T-helper 17 cell (primary cell): Measurements from ENCODE around the gene CHST15. TPM values are rescaled to one million over a fixed set of nuclear protein-coding genes. Genes with fewer than 3 reads are reported as not detected.

ENCODE experiments used
- ATAC-seq: fragments of 150-1000 bp; cut with Tn5 transposase; 2 replicates; pipeline ENCODE4 v1.10.0; 2021; ENCODE audit warnings: mild to moderate bottlenecking, moderate library complexity
- DNase-seq, 3 donors: peaks; one replicate each; pipeline versions ENCODE4 v3.0.0 to v3.0.0-alpha.2; 2020 to 2021
- H3K9me3 ChIP-seq: one replicate; pipeline ENCODE4 v1.7.0; 2013; ENCODE audit warnings: low read length, mild to moderate bottlenecking; ENCODE audit not compliant: control insufficient read depth, poor library complexity, severe bottlenecking
- H3K27ac Mint-ChIP-seq: one replicate; pipeline ENCODE4 v1.8.0; 2022; ENCODE audit warnings: mild to moderate bottlenecking, moderate library complexity, mixed read lengths
- H3K27me3 Mint-ChIP-seq: one replicate; pipeline ENCODE4 v1.8.0; 2022; ENCODE audit warnings: mixed read lengths
- H3K36me3 Mint-ChIP-seq: one replicate; pipeline ENCODE4 v1.8.0; 2022; ENCODE audit warnings: low read depth, mixed read lengths
- H3K4me1 Mint-ChIP-seq: one replicate; pipeline ENCODE4 v1.8.0; 2022; ENCODE audit warnings: mild to moderate bottlenecking, mixed read lengths
- H3K4me3 Mint-ChIP-seq: one replicate; pipeline ENCODE4 v1.8.0; 2022; ENCODE audit warnings: mild to moderate bottlenecking, moderate library complexity, mixed read lengths
- total RNA-seq, 4 donors: library from RNA in 2 of 4; stranded (reverse) in 2 of 4; gene quantifications; one replicate each; pipeline ENCODE4 v1.2.3 and lab custom pipeline; 2022 to 2026

The CHST15 gene
- total RNA-seq, 2 donors from 2014 or later: 0.26 to 3.3 TPM

DNA sequence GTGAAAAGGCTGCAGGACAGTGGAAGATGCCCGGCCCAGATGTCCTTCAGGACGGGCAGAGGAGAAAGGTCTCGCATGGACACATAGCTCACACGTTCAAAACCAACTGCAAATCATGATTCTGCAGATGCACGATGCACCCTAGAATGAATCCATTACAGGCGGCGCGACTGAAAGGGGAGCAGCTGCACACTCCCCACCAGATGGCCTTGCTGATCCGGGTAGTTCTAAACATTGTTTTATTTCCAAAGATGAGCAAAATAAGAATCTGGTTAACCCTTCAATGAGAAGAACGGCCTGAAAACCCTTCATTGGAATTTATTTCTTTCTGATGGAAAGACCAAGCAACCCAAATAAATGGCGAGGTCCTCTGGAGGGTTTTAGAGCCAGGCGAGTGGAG is 33.8 kb downstream of the CHST15 start:
- H3K27ac Mint-ChIP-seq: no peak overlapping the region
- H3K4me1 Mint-ChIP-seq: peaks cover 14% of the 10 kb centered on the region
- peaks cover 5% of the 10 kb centered on the region for H3K27me3 Mint-ChIP-seq
- H3K4me3 Mint-ChIP-seq: no peak overlapping the region
- no peak for ATAC-seq
- DNase-seq: no peak
- H3K36me3 Mint-ChIP-seq: no peaks in the 10 kb centered on the region
- no peaks in the 10 kb centered on the region for H3K9me3 ChIP-seq

- ATAC-seq (no peak), DNase-seq (no peak)
- no peaks in the 10 kb centered on the region for H3K36me3 Mint-ChIP-seq
- H3K4me1 Mint-ChIP-seq: peaks cover 7% of the 10 kb centered on the region
- H3K9me3 ChIP-seq: no peaks in the 10 kb centered on the region
- H3K27ac Mint-ChIP-seq: no peak overlapping the region
- no peak overlapping the region for H3K4me3 Mint-ChIP-seq
- H3K27me3 Mint-ChIP-seq: peaks cover 11% of the 10 kb centered on the region
Observed at GRCh38 chr10:124058346-124059003, 34.9 kb downstream of the CHST15 start.

GRCh38 chr10:124057601-124058000 is 35.8 kb downstream of the CHST15 start:
- ATAC-seq (no peak), DNase-seq (no peak)
- Mint-ChIP-seq H3K4me3 (no peak overlapping the region), H3K36me3 (no peaks in the 10 kb centered on the region), H3K27me3 (peaks cover 11% of the 10 kb centered on the region), H3K27ac (no peak overlapping the region), H3K4me1 (peaks cover 2% of the 10 kb centered on the region)
- H3K9me3 ChIP-seq: no peaks in the 10 kb centered on the region

DNA sequence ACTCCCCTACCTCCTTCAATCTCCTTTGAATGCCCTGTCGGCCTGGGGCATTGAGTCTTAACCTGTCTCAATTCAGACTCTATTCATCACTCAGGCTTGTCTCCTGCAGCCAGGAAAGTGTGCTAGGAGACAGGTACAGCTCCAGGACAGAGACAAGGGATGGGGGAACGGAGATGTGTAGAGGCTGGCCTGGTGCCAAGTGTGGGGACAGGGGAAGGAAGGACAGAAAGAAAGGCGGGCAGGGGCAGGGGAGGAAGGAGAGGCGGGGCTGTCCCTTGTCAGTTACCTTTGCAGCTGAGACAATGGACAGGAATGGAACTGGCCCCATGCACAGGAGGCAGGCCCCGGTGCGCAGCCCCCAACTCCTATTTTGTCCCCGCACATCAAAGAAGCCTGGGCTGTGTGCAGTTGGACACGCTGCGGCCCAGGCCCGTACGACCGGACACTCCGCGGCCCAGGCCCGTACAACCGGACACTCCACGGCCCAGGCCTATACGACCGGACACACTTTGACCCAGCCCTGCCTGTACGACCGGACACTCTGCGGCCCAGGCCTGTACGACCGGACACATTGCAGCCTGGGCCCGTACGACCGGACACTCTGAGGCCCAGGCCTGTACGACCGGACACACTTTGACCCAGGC is 36.9 kb downstream of the CHST15 start:
- Mint-ChIP-seq H3K4me3 (no peak overlapping the region), H3K27ac (no peak overlapping the region), H3K27me3 (peaks cover 11% of the 10 kb centered on the region), H3K4me1 (peaks cover 2% of the 10 kb centered on the region), H3K36me3 (no peaks in the 10 kb centered on the region)
- no peak for ATAC-seq
- no peaks in the 10 kb centered on the region for H3K9me3 ChIP-seq
- DNase-seq: no peak

DNA sequence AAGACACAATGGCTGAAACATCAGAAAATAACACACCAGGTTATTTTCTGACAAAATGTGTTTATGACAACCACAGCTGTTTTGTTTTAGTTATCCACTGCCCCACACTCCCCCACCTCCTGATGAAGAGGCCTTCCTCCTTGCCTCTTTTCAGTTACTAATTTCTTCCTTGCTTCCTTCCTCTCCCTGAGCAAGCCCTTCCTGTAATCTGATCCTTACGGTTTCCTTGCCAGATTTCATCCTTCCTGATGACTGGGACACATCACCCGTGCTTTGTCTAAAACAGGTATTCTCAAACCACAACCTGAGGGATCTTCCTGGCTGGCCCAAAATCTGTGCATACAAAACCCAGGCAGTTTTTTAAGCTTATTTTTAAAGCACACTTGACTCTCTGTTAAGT is 39.4 kb downstream of the CHST15 start:
- no peaks in the 10 kb centered on the region for H3K36me3 Mint-ChIP-seq
- H3K4me3 Mint-ChIP-seq: no peak overlapping the region
- no peaks in the 10 kb centered on the region for H3K9me3 ChIP-seq

GRCh38 chr10:124052561-124052960 is 40.8 kb downstream of the CHST15 start:
- Mint-ChIP-seq H3K4me1 (peaks cover 2% of the 10 kb centered on the region), H3K4me3 (no peak overlapping the region), H3K27ac (no peak overlapping the region), H3K27me3 (peaks cover 11% of the 10 kb centered on the region), H3K36me3 (no peaks in the 10 kb centered on the region)
- H3K9me3 ChIP-seq: no peaks in the 10 kb centered on the region
- no peak for DNase-seq
- no peak for ATAC-seq

More for the DNA sequence above, 39.4 kb downstream of the CHST15 start:
- ATAC-seq: no peak
- Mint-ChIP-seq H3K27me3 (peaks cover 11% of the 10 kb centered on the region), H3K4me1 (peaks cover 2% of the 10 kb centered on the region), H3K27ac (no peak overlapping the region)
- no peak for DNase-seq

DNA sequence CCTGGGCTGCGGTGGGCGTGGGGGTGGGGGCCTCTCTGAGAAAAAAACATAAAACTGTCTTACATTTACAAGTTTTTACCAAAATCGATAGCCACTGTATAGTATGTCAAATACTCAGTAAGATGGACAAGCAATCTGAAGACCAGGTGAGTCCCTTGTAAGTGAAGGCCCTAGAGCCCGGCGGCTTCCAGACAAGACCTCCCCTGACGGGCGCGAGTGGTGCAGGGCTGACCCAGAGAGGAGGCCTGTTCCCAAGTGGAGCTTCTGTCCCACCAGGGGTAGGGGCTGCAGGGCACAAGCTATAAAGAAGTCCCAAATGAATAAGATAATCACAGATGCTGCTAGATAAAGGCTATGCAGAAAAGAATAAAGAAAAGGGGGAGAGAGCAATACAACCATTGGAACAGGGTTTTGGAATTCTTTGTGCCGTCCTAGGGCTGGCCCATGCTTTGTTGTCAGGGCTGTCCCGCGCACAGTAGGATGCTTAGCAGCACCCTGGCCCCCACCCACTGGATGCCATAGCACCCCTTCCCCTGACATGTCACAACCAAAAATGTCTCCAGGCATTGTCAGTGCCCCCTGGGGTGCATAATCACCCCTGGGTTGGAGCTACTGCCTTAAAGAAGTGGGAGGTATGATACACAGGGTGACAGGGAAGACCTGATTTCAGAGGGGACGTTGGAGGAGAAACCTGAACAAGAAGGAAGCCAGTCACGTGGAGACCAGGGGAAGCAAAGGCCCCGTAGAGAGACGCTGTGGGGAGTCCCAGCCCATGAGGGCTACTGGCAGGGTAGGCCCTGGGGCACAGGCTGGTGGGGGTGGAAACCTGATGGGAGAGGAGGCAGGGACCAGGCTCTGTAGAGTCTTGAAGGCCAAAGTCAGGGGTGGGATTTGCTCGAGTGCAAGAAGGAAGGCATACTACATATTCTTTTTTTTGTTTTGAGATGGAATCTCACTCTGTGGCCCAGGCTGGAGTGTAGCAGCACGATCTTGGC is 43.1 kb downstream of the CHST15 start:
- DNase-seq (no peak), ATAC-seq (no peak)
- Mint-ChIP-seq H3K27me3 (peaks cover 11% of the 10 kb centered on the region), H3K27ac (no peak overlapping the region), H3K4me1 (peaks cover 2% of the 10 kb centered on the region), H3K4me3 (no peak overlapping the region), H3K36me3 (no peaks in the 10 kb centered on the region)
- no peaks in the 10 kb centered on the region for H3K9me3 ChIP-seq

DNA sequence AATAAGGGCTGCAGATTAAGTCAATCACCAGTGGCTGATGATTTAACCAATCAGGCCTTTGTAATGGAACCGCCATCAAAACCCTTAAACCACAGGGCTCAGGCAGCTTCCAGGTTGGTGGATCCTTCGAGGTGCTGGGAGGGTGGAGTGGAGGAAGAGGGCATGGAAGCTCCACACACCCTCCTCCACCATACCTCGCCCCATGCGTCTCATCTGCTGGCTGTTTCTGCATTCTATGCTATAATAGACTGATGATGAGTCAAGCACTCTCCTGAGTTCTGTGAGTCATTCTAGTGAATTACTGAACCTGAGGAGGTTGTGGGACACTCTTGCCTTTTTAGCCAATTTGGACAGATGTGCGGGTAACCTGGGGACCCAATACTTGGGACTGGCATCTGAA is 43.9 kb downstream of the CHST15 start:
- no peaks in the 10 kb centered on the region for H3K4me1 Mint-ChIP-seq
- H3K4me3 Mint-ChIP-seq: no peak overlapping the region
- no peak for DNase-seq
- no peaks in the 10 kb centered on the region for H3K36me3 Mint-ChIP-seq
- ATAC-seq: no peak
- peaks cover 8% of the 10 kb centered on the region for H3K27me3 Mint-ChIP-seq
- H3K9me3 ChIP-seq: no peaks in the 10 kb centered on the region
- no peak overlapping the region for H3K27ac Mint-ChIP-seq

DNA sequence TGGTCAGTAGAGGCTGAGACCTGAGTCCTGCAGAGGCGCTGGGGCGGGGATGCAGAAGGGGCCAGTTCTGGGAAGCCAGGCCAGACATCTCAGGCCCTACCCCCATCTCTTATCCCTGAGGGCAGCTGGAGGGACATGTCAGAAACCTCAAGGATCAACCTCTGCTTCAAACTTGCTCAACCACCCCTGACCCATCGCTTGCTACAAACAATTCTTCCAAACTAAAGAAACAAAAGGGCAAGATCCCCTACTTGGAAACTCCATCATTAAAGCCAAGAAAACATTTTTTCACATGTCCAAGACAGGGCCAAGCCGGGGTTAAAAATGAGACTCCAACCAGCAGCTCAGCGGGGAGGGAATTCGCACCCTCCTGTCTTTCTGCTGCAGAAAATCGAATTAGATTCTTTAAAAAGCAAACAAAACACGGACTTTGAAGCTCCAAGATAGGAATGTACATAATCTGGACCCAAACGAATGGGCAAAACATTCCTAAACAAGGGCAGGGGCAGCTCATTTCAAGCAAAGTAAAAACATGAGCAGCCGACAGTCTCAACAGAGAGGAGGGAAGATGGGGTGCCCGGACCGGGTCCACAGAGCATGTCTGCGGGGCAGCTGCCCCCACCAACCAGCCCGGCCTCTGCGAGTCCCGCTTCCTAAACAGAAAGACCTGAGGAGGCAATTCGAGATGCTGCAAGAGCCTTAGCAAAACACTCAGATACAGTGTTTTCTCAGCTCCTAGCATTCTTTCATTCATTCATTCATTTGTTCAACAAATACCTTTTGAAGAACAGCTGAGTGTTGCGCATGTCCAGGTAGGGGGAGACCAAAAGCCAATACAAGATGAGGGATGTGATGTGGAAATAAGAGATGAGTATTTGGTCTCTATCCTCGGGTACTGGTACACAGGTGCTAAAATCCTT is 44.8 kb downstream of the CHST15 start:
- Mint-ChIP-seq H3K27ac (no peak overlapping the region), H3K27me3 (peaks cover 4% of the 10 kb centered on the region), H3K4me3 (no peak overlapping the region), H3K36me3 (no peaks in the 10 kb centered on the region), H3K4me1 (no peaks in the 10 kb centered on the region)
- no peak for ATAC-seq
- no peak for DNase-seq
- H3K9me3 ChIP-seq: no peaks in the 10 kb centered on the region

- H3K27ac Mint-ChIP-seq: no peak overlapping the region
- no peaks in the 10 kb centered on the region for H3K36me3 Mint-ChIP-seq
- H3K4me3 Mint-ChIP-seq: no peak overlapping the region
- peaks cover 5% of the 10 kb centered on the region for H3K4me1 Mint-ChIP-seq
- no peak for ATAC-seq
- H3K9me3 ChIP-seq: no peaks in the 10 kb centered on the region
- no peak for DNase-seq
- H3K27me3 Mint-ChIP-seq: peaks cover 14% of the 10 kb centered on the region
Observed at GRCh38 chr10:124047427-124048152, 45.8 kb downstream of the CHST15 start.

GRCh38 chr10:124045801-124046355 is 47.5 kb downstream of the CHST15 start:
- H3K4me1 Mint-ChIP-seq: peaks cover 9% of the 10 kb centered on the region
- no peak for DNase-seq
- no peaks in the 10 kb centered on the region for H3K9me3 ChIP-seq
- H3K27ac Mint-ChIP-seq: no peak overlapping the region
- no peak overlapping the region for H3K4me3 Mint-ChIP-seq
- H3K36me3 Mint-ChIP-seq: no peaks in the 10 kb centered on the region
- peaks cover 20% of the 10 kb centered on the region for H3K27me3 Mint-ChIP-seq
- no peak for ATAC-seq

DNA sequence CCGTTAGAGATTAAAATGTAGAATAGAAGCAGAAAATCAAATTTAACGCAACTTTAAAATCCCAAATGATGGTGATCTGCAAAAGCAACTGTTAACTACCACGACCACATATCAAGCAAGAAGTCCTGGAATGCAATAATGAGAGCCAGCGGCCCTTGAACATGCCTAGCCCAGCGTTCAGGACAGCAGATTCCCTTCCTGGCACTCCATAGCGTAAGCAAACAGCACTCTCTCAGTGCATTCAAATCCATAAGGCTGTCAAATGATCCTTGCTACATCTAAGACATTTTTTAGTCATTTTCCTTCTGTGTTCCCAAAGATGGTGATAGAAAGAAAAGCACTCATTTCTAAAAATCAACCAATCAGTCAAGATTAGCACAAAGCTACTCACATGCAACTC is 48.1 kb downstream of the CHST15 start:
- Mint-ChIP-seq H3K4me1 (peaks cover 9% of the 10 kb centered on the region), H3K4me3 (no peak overlapping the region), H3K27ac (no peak overlapping the region), H3K36me3 (no peaks in the 10 kb centered on the region), H3K27me3 (peaks cover 20% of the 10 kb centered on the region)
- ATAC-seq: no peak
- no peaks in the 10 kb centered on the region for H3K9me3 ChIP-seq
- no peak for DNase-seq
